GM04504 (cell line): Measurements from ENCODE around the gene ISL1.

Experiments
- DNase-seq: peaks from one replicate; pipeline ENCODE4 v3.0.0-alpha.2; 2012; ENCODE audit warnings: low read depth

The ISL1 gene

GRCh38 chr5:51386916-51387883 is 4.0 kb downstream of the ISL1 start:
- DNase-seq: no peak

DNA sequence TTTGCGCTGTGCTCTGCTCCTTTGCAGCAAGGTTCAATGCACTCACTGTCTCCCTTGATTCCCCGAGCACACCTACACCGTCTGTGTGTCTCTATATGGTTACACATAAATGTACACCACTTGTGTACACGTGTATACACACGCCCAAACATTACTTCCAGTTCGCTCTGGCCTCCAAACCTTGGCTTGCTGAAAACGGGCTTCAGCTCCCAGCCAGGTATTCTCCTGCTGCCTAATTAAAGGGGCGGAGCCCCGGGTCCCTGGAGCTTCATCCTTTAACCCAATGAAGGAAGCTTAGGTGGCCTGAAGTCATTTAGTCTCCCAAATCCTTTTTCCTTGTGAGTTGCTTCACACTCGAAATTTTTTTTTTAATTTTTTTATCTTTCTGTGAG is 4.6 kb downstream of the ISL1 start:
- DNase-seq: no peak

DNA sequence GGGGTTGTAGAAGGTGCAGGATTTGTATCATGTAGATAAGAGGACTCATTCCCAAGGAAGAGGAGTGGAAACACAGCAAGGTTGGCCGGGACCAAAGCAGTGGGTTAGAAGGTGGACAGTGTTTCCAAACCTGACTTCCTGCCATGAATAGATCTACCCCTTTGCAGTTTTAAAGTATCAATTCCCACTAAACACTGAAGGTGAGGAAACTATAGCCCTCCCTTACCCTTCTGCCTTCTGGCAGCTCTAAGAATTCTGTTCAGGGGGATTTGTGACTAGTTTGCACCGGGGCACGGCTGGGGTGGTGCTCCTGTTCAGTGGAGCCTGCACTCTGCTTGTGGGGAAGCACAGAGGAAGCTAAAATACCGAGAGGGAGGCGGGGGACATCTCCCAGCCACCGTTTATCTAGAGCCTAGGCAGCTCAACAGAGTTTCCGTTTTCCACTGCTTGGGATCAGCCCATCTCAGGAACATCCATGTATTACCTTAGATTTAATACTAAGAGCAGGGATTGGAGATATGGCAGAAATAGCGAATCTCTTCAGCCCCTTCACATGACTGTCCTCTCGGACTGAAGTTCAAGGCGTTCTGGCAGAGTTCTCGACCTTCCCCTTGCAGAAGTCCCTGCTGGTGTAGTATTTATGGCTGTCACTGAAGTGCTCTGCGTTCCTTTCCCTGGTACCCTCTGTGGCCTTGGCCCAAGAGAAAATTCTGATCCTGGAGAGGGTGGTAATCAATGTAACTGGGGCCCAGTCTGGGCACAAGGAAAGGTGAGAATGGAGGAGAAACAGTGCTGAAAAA is 5.4 kb downstream of the ISL1 start:
- DNase-seq: no peak

DNA sequence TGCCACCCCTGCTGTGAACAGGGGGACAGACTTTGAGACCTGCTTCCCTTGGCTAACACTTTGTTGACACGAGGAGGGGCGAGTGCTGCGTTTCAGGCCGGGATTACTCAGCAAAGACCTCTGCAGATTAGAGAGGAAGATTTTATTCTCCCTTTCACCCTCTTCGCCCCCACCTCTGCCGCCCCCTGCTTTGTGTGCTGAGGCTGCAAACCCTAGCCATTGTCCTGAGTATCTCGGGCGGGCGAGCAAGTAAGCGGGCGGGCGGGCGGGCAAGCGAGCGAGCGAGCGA is 6.0 kb downstream of the ISL1 start:
- DNase-seq: no peak

DNA sequence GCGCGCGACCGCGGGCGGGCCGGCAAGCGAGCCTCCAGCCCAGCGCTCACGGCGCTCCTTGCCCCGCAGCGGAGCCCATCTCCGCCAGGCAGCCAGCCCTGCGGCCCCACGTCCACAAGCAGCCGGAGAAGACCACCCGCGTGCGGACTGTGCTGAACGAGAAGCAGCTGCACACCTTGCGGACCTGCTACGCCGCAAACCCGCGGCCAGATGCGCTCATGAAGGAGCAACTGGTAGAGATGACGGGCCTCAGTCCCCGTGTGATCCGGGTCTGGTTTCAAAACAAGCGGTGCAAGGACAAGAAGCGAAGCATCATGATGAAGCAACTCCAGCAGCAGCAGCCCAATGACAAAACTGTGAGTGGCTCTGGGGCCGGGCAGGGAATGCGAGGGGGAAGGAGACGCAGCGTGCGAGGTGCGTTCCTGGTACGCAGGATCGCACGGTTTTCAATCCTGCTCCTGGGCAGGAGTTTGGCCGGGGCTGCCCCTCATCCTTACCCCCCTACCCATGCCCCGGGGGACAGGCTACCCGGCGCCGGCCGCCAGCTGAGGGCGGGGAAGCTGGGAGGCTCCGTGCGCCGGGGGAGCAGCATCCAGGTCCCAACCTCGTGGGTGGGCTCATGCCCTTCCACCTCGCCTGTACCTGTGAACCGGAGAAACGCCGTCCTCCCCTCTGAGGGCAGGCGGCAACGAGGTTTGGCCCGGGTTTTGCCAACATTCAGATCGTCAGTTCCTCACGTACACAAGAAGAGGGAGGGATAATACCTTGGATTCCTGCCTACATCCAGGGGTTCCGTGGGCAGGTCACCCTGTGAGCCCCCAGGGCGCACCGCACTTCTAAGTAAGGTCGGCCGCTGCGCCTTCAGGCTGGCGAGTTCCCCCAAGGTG is 6.6 kb downstream of the ISL1 start:
- DNase-seq: no peak

GRCh38 chr5:51391175-51391574 is 7.9 kb downstream of the ISL1 start:
- no peak for DNase-seq

GRCh38 chr5:51392689-51393199 is 9.5 kb downstream of the ISL1 start:
- no peak for DNase-seq

GRCh38 chr5:51394609-51395008 is 11.4 kb downstream of the ISL1 start:
- no peak for DNase-seq

GRCh38 chr5:51395245-51395644 is 12.0 kb downstream of the ISL1 start:
- no peak for DNase-seq

DNA sequence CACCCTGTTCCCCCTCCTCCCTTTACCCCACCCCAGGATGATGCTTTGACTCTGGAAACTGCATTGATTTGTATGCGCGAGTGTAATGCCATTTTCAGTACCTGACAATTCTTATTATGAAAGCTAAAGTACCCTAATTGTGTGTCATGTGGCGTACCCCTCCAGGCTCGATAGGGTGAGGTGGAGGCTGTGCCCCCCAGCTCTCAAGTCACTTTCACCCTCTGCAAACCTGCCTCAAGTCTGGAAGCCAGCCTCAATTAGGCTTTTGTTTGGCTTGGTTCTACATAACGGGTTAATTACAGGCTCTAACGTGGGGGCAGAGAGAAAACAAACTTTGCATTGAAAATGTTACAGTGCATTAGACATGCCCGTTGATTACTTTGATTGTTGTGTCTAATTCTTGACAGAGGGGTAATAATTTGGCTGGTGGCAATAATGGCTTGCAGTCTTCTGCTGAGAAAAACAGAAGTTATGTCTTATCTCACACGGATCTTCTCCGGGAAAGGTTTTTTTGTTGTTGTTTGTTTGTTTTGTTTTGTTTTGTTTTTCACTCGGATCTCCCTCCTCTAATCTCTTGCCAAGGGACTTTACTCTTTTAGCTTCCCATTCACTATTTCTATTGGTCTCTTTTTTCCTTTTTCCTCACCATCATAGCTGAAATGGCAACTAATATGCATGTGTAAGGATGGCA is 12.6 kb downstream of the ISL1 start:
- no peak for DNase-seq

GRCh38 chr5:51396797-51397196 is 13.5 kb downstream of the ISL1 start:
- DNase-seq: no peak

DNA sequence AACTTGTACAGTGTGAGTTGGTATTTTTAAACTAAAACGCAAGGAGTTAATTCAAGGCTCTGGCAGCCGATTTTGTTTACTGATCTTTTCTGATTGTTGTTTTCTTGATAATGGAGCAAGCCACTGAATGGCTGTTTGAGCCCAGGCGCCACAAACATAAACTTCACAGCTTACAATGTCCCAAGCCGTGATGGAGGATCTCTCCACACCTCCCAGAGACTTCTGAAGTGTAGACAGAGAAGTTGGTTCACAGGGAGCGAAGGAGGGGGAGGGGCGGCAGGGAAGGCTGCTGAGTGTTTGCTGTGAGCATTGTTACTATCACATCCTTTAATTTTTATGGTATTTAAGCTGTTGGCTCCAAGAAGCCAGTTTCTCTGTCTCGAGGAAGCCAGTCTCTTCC is 14.7 kb downstream of the ISL1 start:
- DNase-seq: no peak

- no peak for DNase-seq
Measured at GRCh38 chr5:51398875-51399642, 15.8 kb downstream of the ISL1 start.

- no peak for DNase-seq
Measured at GRCh38 chr5:51399643-51400006, 16.4 kb downstream of the ISL1 start.

DNA sequence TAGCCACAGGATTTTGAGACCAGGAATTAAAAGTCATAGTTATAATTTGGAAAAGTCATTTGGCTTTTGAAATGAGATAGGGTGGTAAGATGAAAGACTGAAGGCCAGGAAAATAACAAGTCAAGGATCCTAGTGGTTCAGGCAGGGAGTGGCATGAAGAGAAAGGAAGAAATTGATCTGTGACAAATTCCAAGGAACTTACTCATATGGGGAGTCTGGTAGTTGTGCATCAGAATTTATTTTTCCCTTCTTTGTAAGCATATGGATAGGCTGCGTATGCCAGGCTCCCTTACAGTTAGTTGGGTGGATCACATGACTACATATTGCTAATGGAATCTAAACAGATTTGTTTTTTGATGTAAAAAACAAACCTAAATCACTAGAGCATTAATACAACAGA is 21.0 kb downstream of the ISL1 start:
- DNase-seq: no peak

DNA sequence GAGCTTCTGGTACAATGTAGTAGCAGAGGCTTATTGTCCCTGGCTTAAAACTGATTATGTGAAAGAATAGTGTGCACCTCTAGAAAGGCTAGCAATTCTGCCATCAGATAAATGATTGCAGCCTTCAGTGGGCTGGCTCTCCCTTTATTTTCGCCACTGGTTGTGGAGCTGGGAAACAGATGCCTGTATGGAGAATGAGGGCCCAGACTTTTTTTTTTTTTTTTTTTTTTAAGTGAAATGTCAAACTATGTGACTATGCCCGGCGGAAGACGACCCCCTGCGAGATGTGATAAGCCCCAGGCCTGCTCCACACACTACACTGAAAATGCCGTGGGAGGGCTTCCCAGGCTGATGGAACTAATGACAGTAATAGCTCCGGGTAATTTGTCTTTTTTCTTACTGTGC is 28.7 kb downstream of the ISL1 start:
- no peak for DNase-seq

DNA sequence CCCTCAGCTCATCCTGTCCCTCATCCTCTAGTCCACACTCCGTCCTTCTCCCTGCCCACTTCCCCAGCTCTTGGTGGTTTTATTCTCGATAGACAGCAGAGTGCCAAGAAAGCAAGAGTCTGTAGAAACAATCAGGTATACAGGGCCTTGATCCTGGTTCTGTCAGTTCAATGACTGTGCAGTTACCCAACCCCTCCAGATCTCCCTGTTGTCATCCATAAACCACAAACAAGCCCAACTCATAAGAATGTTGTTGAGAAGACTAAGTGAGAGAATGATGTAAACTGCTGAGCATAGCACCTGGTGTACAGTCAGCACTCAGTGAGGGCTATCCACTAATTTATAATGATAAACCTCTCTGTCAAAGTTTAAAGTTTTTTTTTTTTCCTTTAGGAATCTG is 31.3 kb downstream of the ISL1 start:
- no peak for DNase-seq

DNA sequence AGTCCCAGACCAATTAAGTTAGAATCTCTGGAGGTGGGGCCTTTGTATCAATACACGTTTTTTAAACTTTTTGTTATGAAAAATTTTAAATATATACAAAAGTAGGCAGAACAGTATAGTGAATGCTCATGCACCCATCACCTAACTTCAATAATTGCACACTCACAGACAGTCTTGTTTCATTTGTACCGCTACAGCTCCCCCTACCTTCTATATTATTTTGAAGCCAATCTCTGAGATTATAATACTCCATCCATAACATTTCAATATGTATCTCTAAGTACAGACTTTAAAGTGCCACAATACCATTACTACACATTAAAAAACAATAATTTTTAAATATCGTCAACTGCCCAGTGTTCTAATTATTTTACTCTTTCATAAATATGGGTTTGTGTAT is 32.9 kb downstream of the ISL1 start:
- DNase-seq: no peak

GRCh38 chr5:51433052-51433710 is 49.9 kb downstream of the ISL1 start:
- DNase-seq: no peak

GRCh38 chr5:51439232-51439631 is 56.0 kb downstream of the ISL1 start:
- DNase-seq: no peak
